ENCODE results near the gene MRPL28. TPM values are rescaled to one million over a fixed set of nuclear protein-coding genes. Genes with fewer than 3 reads are reported as not detected.

MRPL28 gene
- total RNA-seq, 1 experiment from 2014 or later, result 252 TPM

DNA sequence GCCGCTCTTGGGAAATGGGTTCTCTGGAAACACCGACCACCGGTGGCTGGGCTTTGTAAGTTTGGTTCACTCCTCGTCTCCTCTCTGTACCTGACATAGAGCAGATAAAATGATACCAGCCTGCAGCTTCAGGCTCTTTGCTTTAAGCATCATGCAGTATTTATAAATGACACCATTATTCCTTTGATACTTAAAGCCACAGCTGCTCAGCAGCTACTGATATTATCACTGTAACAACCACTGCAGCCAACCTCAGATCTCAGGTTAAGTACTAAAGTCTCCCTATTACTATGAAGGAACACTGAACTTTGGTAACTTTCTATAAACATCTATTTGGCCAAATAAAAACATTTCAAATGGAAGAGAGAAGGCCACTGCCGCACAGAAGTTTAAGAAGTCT lies 52.8 kb downstream of the MRPL28 start:
- no peak for DNase-seq (ENCODE audit: low spot score)

Other genes with a start within 250 kb of the MRPL28 start
- gene NPRL3, start 231.9 kb downstream of the MRPL28 start, total RNA-seq (2014; rRNA removed; shearing (Covaris generic)), result 7.3 TPM in 2 replicates
- not detected in 2 replicates for gene HBZ, start 217.9 kb downstream of the MRPL28 start, total RNA-seq (2014; rRNA removed; shearing (Covaris generic))
- gene HBM, start 204.6 kb downstream of the MRPL28 start, total RNA-seq (2014; rRNA removed; shearing (Covaris generic)), result not detected in 2 replicates
- gene HBA2, start 197.7 kb downstream of the MRPL28 start, total RNA-seq (2014; rRNA removed; shearing (Covaris generic)), result not detected in 2 replicates
- not detected in 2 replicates for gene HBA1, start 193.9 kb downstream of the MRPL28 start, total RNA-seq (2014; rRNA removed; shearing (Covaris generic))
- not detected in 2 replicates for gene HBQ1, start 190.1 kb downstream of the MRPL28 start, total RNA-seq (2014; rRNA removed; shearing (Covaris generic))
- gene LUC7L, start 141.1 kb downstream of the MRPL28 start, total RNA-seq (2014; rRNA removed; shearing (Covaris generic)), result 62.4 and 80.0 TPM in 2 replicates
- gene FAM234A, start 135.7 kb downstream of the MRPL28 start, total RNA-seq (2014; rRNA removed; shearing (Covaris generic)), result 72.1 and 106 TPM in 2 replicates
- 0.07 TPM in 1 of 2 replicates, not detected in the other for gene RGS11, start 94.6 kb downstream of the MRPL28 start, total RNA-seq (2014; rRNA removed; shearing (Covaris generic))
- 1.1 and 4.0 TPM in 2 replicates for gene ARHGDIG, start 89.9 kb downstream of the MRPL28 start, total RNA-seq (2014; rRNA removed; shearing (Covaris generic))
- 0.29 and 0.41 TPM in 2 replicates for gene PDIA2, start 87.4 kb downstream of the MRPL28 start, total RNA-seq (2014; rRNA removed; shearing (Covaris generic))
- gene AXIN1, start 17.8 kb downstream of the MRPL28 start, total RNA-seq (2014; rRNA removed; shearing (Covaris generic)), result 39.0 and 50.5 TPM in 2 replicates
- gene PGAP6, start 11.4 kb upstream of the MRPL28 start, total RNA-seq (2014; rRNA removed; shearing (Covaris generic)), result 46.6 and 58.5 TPM in 2 replicates
- gene NME4, start 26.7 kb upstream of the MRPL28 start, total RNA-seq (2014; rRNA removed; shearing (Covaris generic)), result 161 and 179 TPM in 2 replicates
- 8.1 and 12.5 TPM in 2 replicates for gene DECR2, start 31.3 kb upstream of the MRPL28 start, total RNA-seq (2014; rRNA removed; shearing (Covaris generic))
- gene RAB11FIP3, start 55.1 kb upstream of the MRPL28 start, total RNA-seq (2014; rRNA removed; shearing (Covaris generic)), result 22.0 and 27.4 TPM in 2 replicates
- 53.5 and 60.0 TPM in 2 replicates for gene CAPN15, start 157.2 kb upstream of the MRPL28 start, total RNA-seq (2014; rRNA removed; shearing (Covaris generic))
- not detected in 2 replicates for gene PRR35, start 189.9 kb upstream of the MRPL28 start, total RNA-seq (2014; rRNA removed; shearing (Covaris generic))
- 0.34 TPM in 1 of 2 replicates, not detected in the other for gene NHLRC4, start 196.5 kb upstream of the MRPL28 start, total RNA-seq (2014; rRNA removed; shearing (Covaris generic))
- 76.5 and 77.1 TPM in 2 replicates for gene PIGQ, start 199.4 kb upstream of the MRPL28 start, total RNA-seq (2014; rRNA removed; shearing (Covaris generic))
- 16.8 and 20.2 TPM in 2 replicates for gene RAB40C, start 219.5 kb upstream of the MRPL28 start, total RNA-seq (2014; rRNA removed; shearing (Covaris generic))